BE2C (cell line): Measurements from ENCODE around the gene FAM228B.

ENCODE experiments used
- DNase-seq: peaks from one replicate; pipeline ENCODE4 v3.0.0-alpha.2; 2020
- H3K27me3 ChIP-seq: fragments of 250-450 bp; sonication (Bioruptor Pico); 2 replicates; pipeline ENCODE4 v1.5.1; 2020; ENCODE audit warnings: mild to moderate bottlenecking
- H3K36me3 ChIP-seq: fragments of 250-450 bp; sonication (Bioruptor Pico); 2 replicates; pipeline ENCODE4 v1.5.1; 2020; ENCODE audit warnings: mild to moderate bottlenecking
- H3K4me1 ChIP-seq: fragments of 250-450 bp; sonication (Bioruptor Pico); 2 replicates; pipeline ENCODE4 v1.5.1; 2020
- H3K4me3 ChIP-seq: 2 replicates; pipeline ENCODE4 v1.5.1; 2011; ENCODE audit warnings: low read depth, low read length
- H3K9me3 ChIP-seq: fragments of 250-450 bp; sonication (Bioruptor Pico); 2 replicates; pipeline ENCODE4 v1.5.1; 2020
- CTCF ChIP-seq: IDR thresholded peaks from 2 replicates; pipeline ENCODE4 v1.5.1; 2012; ENCODE audit warnings: mild to moderate bottlenecking, low read depth, low read length

Gene FAM228B

DNA sequence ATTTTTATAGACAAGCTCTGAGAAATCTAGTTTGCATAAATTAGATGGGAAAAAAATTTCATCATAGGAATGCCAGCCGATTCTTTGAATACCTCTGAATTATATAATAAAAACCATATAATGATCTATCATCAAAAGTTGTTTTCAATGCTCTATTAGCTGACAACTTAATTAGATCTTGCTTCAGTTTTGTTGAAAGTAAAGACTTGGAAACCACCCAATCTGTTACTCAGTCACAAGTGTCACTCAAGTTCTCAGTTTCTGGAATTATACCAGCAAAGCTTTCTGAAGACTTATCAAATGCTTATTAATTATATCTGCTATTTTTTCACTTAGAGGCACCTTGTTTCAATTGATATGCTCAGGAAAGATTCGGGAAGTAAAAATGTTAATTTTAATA lies 21.3 kb upstream of the FAM228B start:
- no peak for TF ChIP-seq CTCF
- H3K4me1 ChIP-seq, result peaks cover 5% of the 10 kb centered on the region
- no peak overlapping the region for H3K4me3 ChIP-seq
- no peak for DNase-seq
- H3K36me3 ChIP-seq, result no peaks in the 10 kb centered on the region
- no peaks in the 10 kb centered on the region for H3K9me3 ChIP-seq
- H3K27me3 ChIP-seq, result no peaks in the 10 kb centered on the region

DNA sequence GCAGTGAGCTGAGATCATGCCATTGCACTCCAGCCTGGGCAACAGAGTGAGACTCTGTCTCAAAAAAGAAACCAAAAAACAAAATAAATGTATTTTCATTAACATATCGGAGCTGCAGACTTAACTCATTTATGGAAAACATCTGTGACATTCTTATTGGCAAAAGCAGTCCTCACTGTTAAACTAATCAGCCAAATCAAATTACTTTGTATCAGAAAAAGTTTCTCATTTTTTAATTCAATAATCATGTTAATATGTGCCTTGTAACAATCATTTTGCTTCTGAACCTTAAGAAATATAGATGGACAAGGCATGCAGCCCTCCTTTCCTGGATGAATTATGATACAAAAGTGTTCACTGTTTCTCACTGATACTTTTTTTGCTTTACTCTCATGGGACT lies 20.6 kb upstream of the FAM228B start:
- Histone ChIP-seq H3K27me3 (no peaks in the 10 kb centered on the region), H3K4me1 (peaks cover 5% of the 10 kb centered on the region), H3K4me3 (no peak overlapping the region), H3K36me3 (no peaks in the 10 kb centered on the region), H3K9me3 (no peaks in the 10 kb centered on the region)
- TF ChIP-seq CTCF, result no peak
- no peak for DNase-seq

- TF ChIP-seq CTCF, result no peak
- Histone ChIP-seq H3K4me3 (no peak overlapping the region), H3K36me3 (no peaks in the 10 kb centered on the region), H3K9me3 (no peaks in the 10 kb centered on the region), H3K27me3 (no peaks in the 10 kb centered on the region), H3K4me1 (peaks cover 5% of the 10 kb centered on the region)
- no peak for DNase-seq
Measured at GRCh38 chr2:24104110-24104650, 19.1 kb upstream of the FAM228B start.

- no peaks in the 10 kb centered on the region for H3K9me3 ChIP-seq
- TF ChIP-seq CTCF, result no peak
- no peaks in the 10 kb centered on the region for H3K27me3 ChIP-seq
- peaks cover 5% of the 10 kb centered on the region for H3K4me1 ChIP-seq
- no peak overlapping the region for H3K4me3 ChIP-seq
- no peaks in the 10 kb centered on the region for H3K36me3 ChIP-seq
- DNase-seq, result no peak
Measured at GRCh38 chr2:24104906-24105305, 18.4 kb upstream of the FAM228B start.

DNA sequence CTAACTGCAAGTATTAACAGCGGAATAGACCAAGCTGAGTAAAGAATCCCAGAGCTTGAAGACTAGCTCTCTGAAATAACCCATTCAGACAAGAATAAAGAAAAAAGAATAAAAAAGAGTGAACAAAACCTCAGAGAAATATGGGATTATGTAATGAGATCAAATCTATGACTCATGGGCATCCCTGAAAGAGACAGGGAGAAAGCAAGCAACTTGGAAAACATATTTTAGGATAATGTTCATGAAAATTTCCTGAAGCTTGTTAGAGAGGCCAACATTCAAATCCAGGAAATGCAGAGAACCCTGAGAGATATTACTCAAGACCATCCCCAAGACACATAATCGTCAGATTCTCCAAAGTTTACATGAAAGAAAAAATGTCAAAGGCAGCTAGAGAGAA lies 17.5 kb upstream of the FAM228B start:
- H3K27me3 ChIP-seq, result no peaks in the 10 kb centered on the region
- H3K4me3 ChIP-seq, result no peak overlapping the region
- DNase-seq, result no peak
- TF ChIP-seq CTCF, result no peak
- no peaks in the 10 kb centered on the region for H3K36me3 ChIP-seq
- H3K4me1 ChIP-seq, result peaks cover 5% of the 10 kb centered on the region
- no peaks in the 10 kb centered on the region for H3K9me3 ChIP-seq

DNA sequence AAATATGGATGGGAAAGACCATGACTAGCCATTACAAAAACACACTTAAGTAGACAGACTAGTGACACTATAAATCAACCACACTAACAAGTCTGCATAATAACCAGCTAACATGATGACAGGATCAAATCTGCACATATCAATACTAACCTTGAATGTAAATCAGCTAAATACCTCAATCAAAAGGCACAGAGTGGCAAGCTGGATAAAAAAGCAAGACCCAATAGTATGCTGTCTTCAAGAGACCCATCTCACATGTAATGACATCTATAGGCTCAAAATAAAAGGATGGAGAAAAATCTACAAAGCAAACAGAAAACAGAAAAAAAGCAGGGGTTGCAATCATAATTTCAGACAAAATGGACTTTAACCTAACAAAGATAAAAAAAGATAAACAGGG lies 16.5 kb upstream of the FAM228B start:
- Histone ChIP-seq H3K9me3 (no peaks in the 10 kb centered on the region), H3K4me1 (peaks cover 5% of the 10 kb centered on the region), H3K36me3 (no peaks in the 10 kb centered on the region), H3K27me3 (no peaks in the 10 kb centered on the region), H3K4me3 (no peak overlapping the region)
- DNase-seq, result no peak
- TF ChIP-seq CTCF, result no peak
